IMR-90 (cell line): ENCODE results near the gene TMCO1. TPM values are rescaled to one million over a fixed set of nuclear protein-coding genes. Genes with fewer than 3 reads are reported as not detected.

Source experiments
- ATAC-seq: fragments of 200-7000 bp; cut with Tn5 transposase; 2 replicates; pipeline ENCODE4 v1.9.1; 2020; ENCODE audit warnings: low read depth, mild to moderate bottlenecking, moderate library complexity
- BruUV-seq: library from RNA; stranded (reverse); fragments of 400-500 nt; replicated peaks from 2 replicates; lab custom pipeline; 2021; lab: Mats Ljungman, UMichigan
- CTCF ChIA-PET: fragments of 300-600 bp; formaldehyde crosslinking; extraction: SDS; loops from one replicate; lab custom pipeline; 2021; ENCODE audit warnings: antibody characterized with exemption; lab: Yijun Ruan, JAX
- POLR2A ChIA-PET: fragments of 300-600 bp; sonication (Branson Sonifier 250); formaldehyde crosslinking; loops from one replicate; lab custom pipeline; 2022; ENCODE audit warnings: antibody characterized with exemption; ENCODE audit not compliant: unreplicated experiment; lab: Charles Lee
- DNase-seq: peaks from one replicate; pipeline ENCODE4 v3.0.0; 2013
- H2AFZ ChIP-seq: replicated peaks from 2 replicates; pipeline ENCODE3; 2013; ENCODE audit warnings: low read length, mild to moderate bottlenecking; ENCODE audit not compliant: poor library complexity
- H2AK5ac ChIP-seq: 2 replicates; pipeline ENCODE4 v1.6.1; 2013; ENCODE audit warnings: low read depth, low read length, inconsistent platforms
- H2AK9ac ChIP-seq: replicated peaks from 2 replicates; pipeline ENCODE3; 2013; ENCODE audit warnings: mild to moderate bottlenecking, low read depth, low read length, moderate library complexity; ENCODE audit not compliant: poor library complexity
- H2BK120ac ChIP-seq: 2 replicates; pipeline ENCODE4 v1.6.1; 2013; ENCODE audit warnings: low read depth, low read length, inconsistent platforms
- H2BK15ac ChIP-seq: 3 replicates; pipeline ENCODE4 v1.6.1; 2013; ENCODE audit warnings: low read depth, low read length, inconsistent platforms
- H2BK20ac ChIP-seq: 2 replicates; pipeline ENCODE4 v1.6.1; 2013; ENCODE audit warnings: low read depth, mild to moderate bottlenecking, inconsistent platforms, low read length, moderate library complexity
- H2BK5ac ChIP-seq: 2 replicates; pipeline ENCODE4 v1.6.1; 2013; ENCODE audit warnings: mild to moderate bottlenecking, low read depth, low read length, inconsistent platforms; ENCODE audit not compliant: poor library complexity, severe bottlenecking
- H3K14ac ChIP-seq: replicated peaks from 2 replicates; pipeline ENCODE4 v1.6.1; 2013; ENCODE audit warnings: low read depth, low read length, inconsistent platforms
- H3K18ac ChIP-seq: 2 replicates; pipeline ENCODE4 v1.6.1; 2013; ENCODE audit warnings: low read depth, low read length, control low read depth
- H3K23ac ChIP-seq: 2 replicates; pipeline ENCODE4 v1.6.1; 2013; ENCODE audit warnings: low read depth, low read length, inconsistent platforms
- H3K27ac ChIP-seq: 2 replicates; pipeline ENCODE4 v1.5.1; 2013; ENCODE audit warnings: mild to moderate bottlenecking, control low read depth, low read length; ENCODE audit not compliant: insufficient read depth
- H3K27me3 ChIP-seq: 2 replicates; pipeline ENCODE4 v1.6.1; 2013; ENCODE audit warnings: low read length; ENCODE audit not compliant: control insufficient read depth, insufficient read depth
- H3K36me3 ChIP-seq: 2 replicates; pipeline ENCODE4 v1.6.1; 2013; ENCODE audit warnings: low read length, mixed read lengths; ENCODE audit not compliant: control insufficient read depth, insufficient read depth
- H3K4ac ChIP-seq: 2 replicates; pipeline ENCODE4 v1.6.1; 2013; ENCODE audit warnings: low read depth, low read length, inconsistent platforms
- H3K4me1 ChIP-seq: 2 replicates; pipeline ENCODE4 v1.6.1; 2013; ENCODE audit warnings: low read length, mixed read lengths; ENCODE audit not compliant: control insufficient read depth, insufficient read depth
- H3K4me2 ChIP-seq: 2 replicates; pipeline ENCODE4 v1.6.1; 2013; ENCODE audit warnings: low read depth, mild to moderate bottlenecking, control low read depth, low read length, moderate library complexity
- H3K4me3 ChIP-seq: 2 replicates; pipeline ENCODE4 v1.5.1; 2013; ENCODE audit warnings: low read depth, mild to moderate bottlenecking, control low read depth, low read length, moderate library complexity; ENCODE audit not compliant: insufficient read depth
- H3K56ac ChIP-seq: 2 replicates; pipeline ENCODE4 v1.6.1; 2013; ENCODE audit warnings: low read length, inconsistent platforms; ENCODE audit not compliant: insufficient read depth; ENCODE audit errors: extremely low read depth
- H3K79me1 ChIP-seq, 2 experiments: 2 replicates each; pipeline ENCODE4 v1.6.1; 2013; ENCODE audit warnings: low read length in 2 of 2, inconsistent platforms in 1 of 2, low read depth in 1 of 2
- H3K9ac ChIP-seq: 2 replicates; pipeline ENCODE4 v1.6.1; 2013; ENCODE audit warnings: low read depth, low read length, control low read depth
- H3K9me1 ChIP-seq: 2 replicates; pipeline ENCODE4 v1.6.1; 2013; ENCODE audit warnings: low read length, inconsistent platforms; ENCODE audit not compliant: insufficient read depth
- H3K9me3 ChIP-seq: 2 replicates; pipeline ENCODE4 v1.6.1; 2013; ENCODE audit warnings: low read length; ENCODE audit not compliant: control insufficient read depth, insufficient read depth
- H4K20me1 ChIP-seq: 2 replicates; pipeline ENCODE4 v1.6.1; 2013; ENCODE audit warnings: low read length, inconsistent platforms; ENCODE audit not compliant: insufficient read depth
- H4K5ac ChIP-seq: 2 replicates; pipeline ENCODE4 v1.6.1; 2013; ENCODE audit warnings: mild to moderate bottlenecking, low read depth, low read length, control low read depth
- H4K8ac ChIP-seq, 2 experiments: 2 replicates each; pipeline ENCODE4 v1.6.1; 2013; ENCODE audit warnings: low read depth in 2 of 2, low read length in 2 of 2, control low read depth in 1 of 2, inconsistent platforms in 1 of 2
- H4K91ac ChIP-seq: 2 replicates; pipeline ENCODE4 v1.6.1; 2013; ENCODE audit warnings: low read depth, low read length, inconsistent platforms; ENCODE audit not compliant: insufficient read depth
- BHLHE40 ChIP-seq: fragments of 150-350 bp; IDR thresholded peaks from 2 replicates; pipeline ENCODE4 v1.6.1; 2016; ENCODE audit warnings: mild to moderate bottlenecking, low read depth, low read length
- CHD1 ChIP-seq: IDR thresholded peaks from 2 replicates; pipeline ENCODE4 v1.6.1; 2012; ENCODE audit warnings: low read depth, low read length, improper control_type of control experiment
- CTCF ChIP-seq: conservative IDR thresholded peaks from 2 replicates; pipeline ENCODE4 v1.5.1; 2012; ENCODE audit warnings: mild to moderate bottlenecking, low read depth, low read length, improper control_type of control experiment
- MAFK ChIP-seq: IDR thresholded peaks from 2 replicates; pipeline ENCODE4 v1.6.1; 2012; ENCODE audit warnings: low read depth, low read length, improper control_type of control experiment
- POLR2A ChIP-seq: IDR thresholded peaks from 2 replicates; pipeline ENCODE4 v1.6.1; 2012; ENCODE audit warnings: mild to moderate bottlenecking, low read depth, low read length
- RAD21 ChIP-seq: IDR thresholded peaks from 2 replicates; pipeline ENCODE4 v1.6.1; 2012; ENCODE audit warnings: low read length, improper control_type of control experiment
- RFX5 ChIP-seq: IDR thresholded peaks from 2 replicates; pipeline ENCODE4 v1.8.0; 2012; ENCODE audit warnings: low read depth, mild to moderate bottlenecking, low read length, moderate library complexity
- USF2 ChIP-seq: fragments of 150-350 bp; IDR thresholded peaks from 2 replicates; pipeline ENCODE4 v1.6.1; 2017; ENCODE audit warnings: mild to moderate bottlenecking, antibody characterized with exemption, low read length, low read depth
- WGBS, 2 experiments: methylation state at CpG; one replicate each; pipeline versions ENCODE4 v1.1.5 to v1.1.7; 2013; ENCODE audit warnings: missing lambda C conversion rate in 2 of 2; ENCODE audit not compliant: insufficient read length in 1 of 2; ENCODE audit errors: extremely low coverage in 2 of 2; 5-methylcytosine and 5-hydroxymethylcytosine counted together
- dilution Hi-C: fragments of 300-500 bp; cut with HindIII; formaldehyde crosslinking; loops from one replicate; pipeline ENCODE4 v1.14.3; 2018; ENCODE audit warnings: low sequenced_read_pairs; ENCODE audit not compliant: unreplicated experiment
- in situ Hi-C: fragments of 300-500 bp; cut with MboI; formaldehyde crosslinking; loops from 3 replicates; pipeline ENCODE4 v1.14.3; 2019; ENCODE audit warnings: low sequenced_read_pairs, inconsistent platforms, mixed read lengths
- intact Hi-C: fragments of 100-400 bp; cut with micrococcal nuclease; formaldehyde crosslinking; loops from 2 replicates; pipeline ENCODE4 v1.10.0; 2022
- polyA plus RNA-seq, 3 experiments: library from polyadenylated mRNA; depleted of rRNA; stranded (reverse); fragments of >200 nt; gene quantifications; 2 replicates each; pipeline ENCODE4 v1.2.3, GENCODE V29; 2012; ENCODE audit warnings: low replicate concordance in 1 of 3
- total RNA-seq: library from RNA; depleted of rRNA; stranded (reverse); fragments of >200 nt; gene quantifications from 2 replicates; pipeline ENCODE4 v1.2.3, GENCODE V29; 2012

TMCO1 gene
- total and polyA plus RNA-seq, 2 of the 4 experiments (the other 2 are of a cell fraction) = 86.4 to 113 TPM

GRCh38 chr1:165680303-165680702 lies 88.4 kb downstream of the TMCO1 start:
- Histone ChIP-seq H3K18ac (no peak overlapping the region), H2AFZ (no peak overlapping the region), H2AK9ac (no peak overlapping the region), H4K8ac (no peak overlapping the region), H3K9me3 (no peaks in the 10 kb centered on the region), H3K4me1 (no peaks in the 10 kb centered on the region), H2BK5ac (no peak overlapping the region), H4K91ac (no peak overlapping the region), H2BK120ac (no peak overlapping the region), H3K4me2 (no peak overlapping the region), H3K79me1 (peaks cover 13 to 19% of the 10 kb centered on the region in 2 experiments; a peak in 3 of 4 replicates), H2BK15ac (no peak overlapping the region), H3K9ac (no peak overlapping the region), H2AK5ac (no peak overlapping the region), H3K9me1 (no peaks in the 10 kb centered on the region; the same call in 1 of the 2 replicates), H3K23ac (no peak overlapping the region), H4K20me1 (no peaks in the 10 kb centered on the region), H3K27ac (no peak overlapping the region), H3K14ac (no peak overlapping the region), H3K56ac (no peak overlapping the region), H3K4me3 (no peak overlapping the region), H3K4ac (no peak overlapping the region), H3K36me3 (peaks cover 29% of the 10 kb centered on the region), H3K27me3 (no peaks in the 10 kb centered on the region), H4K5ac (no peak overlapping the region), H2BK20ac (no peak overlapping the region)
- BruUV-seq = no TSS peak
- ChIA-PET POLR2A (no interaction called here), CTCF (no interaction called here)
- DNase-seq = no peak
- dilution Hi-C loops = no loop called here
- no peak for ATAC-seq
- 100% methylated on average over 1 of the region's 2 CpGs; no CpG with 5 or more reads in 1 of the 2 experiments for WGBS, 2 experiments
- no peak for TF ChIP-seq BHLHE40
- no peak for TF ChIP-seq USF2
- no peak for TF ChIP-seq CHD1
- TF ChIP-seq RFX5 = no peak
- no peak for TF ChIP-seq POLR2A
- no peak for TF ChIP-seq MAFK
- TF ChIP-seq RAD21 = no peak
- TF ChIP-seq CTCF = no peak
- intact Hi-C loops = no loop called here
- in situ Hi-C loops = no loop called here
